Measurements from ENCODE around the gene EIF2B1.
"Not testable (repeated sequence)": the region's sequence is repeated elsewhere in the genome, so short reads cannot be mapped to it uniquely, and the experiment has no call there.

EIF2B1 gene

GRCh38 chr12:123578829-123579228 is 54.7 kb downstream of the EIF2B1 start:
- H2BK120ac ChIP-seq (ENCODE audit: insufficient read depth, low read length, poor library complexity); H3K14ac ChIP-seq (ENCODE audit: low read length); H4K8ac ChIP-seq (ENCODE audit: low read depth, low read length); H3K36me3 ChIP-seq (ENCODE audit: control insufficient read depth in 1 of 2, insufficient read depth in 2 of 2, low read length in 2 of 2); H3K4me2 ChIP-seq (ENCODE audit: low read length); H3K27me3 ChIP-seq (ENCODE audit: insufficient read depth, low read length); H3K27ac ChIP-seq (ENCODE audit: low read depth, low read length); H2AFZ ChIP-seq (ENCODE audit: insufficient read depth, low read length, poor library complexity); H2BK12ac ChIP-seq (ENCODE audit: low read length); H3K9ac ChIP-seq (ENCODE audit: low read length); H4K12ac ChIP-seq (ENCODE audit: low read depth, low read length); H3K4ac ChIP-seq (ENCODE audit: low read depth, low read length); H3K18ac ChIP-seq (ENCODE audit: low read length); H3K79me1 ChIP-seq (ENCODE audit: low read length); H2AK5ac ChIP-seq (ENCODE audit: low read length); H3K79me2 ChIP-seq (ENCODE audit: control insufficient read depth, insufficient read depth, low read length, poor library complexity); H3K4me3 ChIP-seq (ENCODE audit: low read depth, low read length); H3K4me1 ChIP-seq (ENCODE audit: control insufficient read depth in 1 of 2, insufficient read depth in 2 of 2, low read length in 2 of 2); H3K23ac ChIP-seq (ENCODE audit: low read length); DNase-seq; H4K91ac ChIP-seq (ENCODE audit: low read depth, low read length); H3K9me3 ChIP-seq (ENCODE audit: insufficient read depth, low read depth, low read length); H2BK5ac ChIP-seq (ENCODE audit: low read depth, low read length, poor library complexity): not testable (repeated sequence)
- WGBS (ENCODE audit: extremely low coverage, insufficient coverage, insufficient read length) = no CpG with 5 or more reads among the region's 4 CpGs

DNA sequence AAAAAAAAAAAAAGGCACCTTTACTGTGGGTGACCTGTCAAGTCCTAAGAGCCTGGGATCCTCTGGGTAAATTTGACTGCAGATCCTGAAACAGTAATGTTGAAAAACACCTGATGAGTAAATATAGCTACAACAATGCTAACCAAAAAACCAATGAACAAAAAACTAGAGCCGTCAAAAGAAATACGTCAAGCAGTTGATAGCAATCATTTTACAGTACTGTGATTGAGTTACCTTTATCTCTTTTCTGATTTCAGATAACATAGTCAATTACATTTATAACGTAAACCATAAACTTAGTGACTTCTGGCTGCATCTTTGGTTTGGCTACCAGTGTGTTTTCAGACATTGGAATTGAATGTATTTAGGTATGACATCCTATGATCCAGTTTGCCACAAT is 55.2 kb downstream of the EIF2B1 start:
- DNase-seq = no peak
- H4K12ac ChIP-seq (ENCODE audit: low read depth, low read length) = no peak overlapping the region
- H4K8ac ChIP-seq (ENCODE audit: low read depth, low read length) = no peak overlapping the region
- H3K23ac ChIP-seq (ENCODE audit: low read length) = no peak overlapping the region
- peaks cover 2% of the 10 kb centered on the region for H3K79me1 ChIP-seq (ENCODE audit: low read length)
- H3K36me3 ChIP-seq (ENCODE audit: control insufficient read depth in 1 of 2, insufficient read depth in 2 of 2, low read length in 2 of 2) = peaks cover 0 to 4% of the 10 kb centered on the region in 2 experiments
- H3K4me2 ChIP-seq (ENCODE audit: low read length) = no peak overlapping the region
- no peaks in the 10 kb centered on the region for H3K27me3 ChIP-seq (ENCODE audit: insufficient read depth, low read length)
- no peak overlapping the region for H3K4me3 ChIP-seq (ENCODE audit: low read depth, low read length)
- H2AK5ac ChIP-seq (ENCODE audit: low read length) = no peak overlapping the region
- H3K18ac ChIP-seq (ENCODE audit: low read length) = no peak overlapping the region
- no CpG with 5 or more reads among the region's 3 CpGs for whole genome bisulfite sequencing (ENCODE audit: extremely low coverage, insufficient coverage, insufficient read length)
- H4K91ac ChIP-seq (ENCODE audit: low read depth, low read length) = no peak overlapping the region
- no peak overlapping the region for H3K4ac ChIP-seq (ENCODE audit: low read depth, low read length)
- peaks cover 0 to 7% of the 10 kb centered on the region in 2 experiments for H3K4me1 ChIP-seq (ENCODE audit: control insufficient read depth in 1 of 2, insufficient read depth in 2 of 2, low read length in 2 of 2)
- no peak overlapping the region for H3K9ac ChIP-seq (ENCODE audit: low read length)
- H2BK12ac ChIP-seq (ENCODE audit: low read length) = no peak overlapping the region
- no peak overlapping the region for H2BK5ac ChIP-seq (ENCODE audit: low read depth, low read length, poor library complexity)
- no peak overlapping the region for H3K14ac ChIP-seq (ENCODE audit: low read length)
- no peak overlapping the region for H3K27ac ChIP-seq (ENCODE audit: low read depth, low read length)
- H2AFZ ChIP-seq (ENCODE audit: insufficient read depth, low read length, poor library complexity) = no peak overlapping the region
- H3K79me2 ChIP-seq (ENCODE audit: control insufficient read depth, insufficient read depth, low read length, poor library complexity) = peaks cover 2% of the 10 kb centered on the region
- H2BK120ac ChIP-seq (ENCODE audit: insufficient read depth, low read length, poor library complexity) = no peak overlapping the region
- peaks cover 3% of the 10 kb centered on the region for H3K9me3 ChIP-seq (ENCODE audit: insufficient read depth, low read depth, low read length)

DNA sequence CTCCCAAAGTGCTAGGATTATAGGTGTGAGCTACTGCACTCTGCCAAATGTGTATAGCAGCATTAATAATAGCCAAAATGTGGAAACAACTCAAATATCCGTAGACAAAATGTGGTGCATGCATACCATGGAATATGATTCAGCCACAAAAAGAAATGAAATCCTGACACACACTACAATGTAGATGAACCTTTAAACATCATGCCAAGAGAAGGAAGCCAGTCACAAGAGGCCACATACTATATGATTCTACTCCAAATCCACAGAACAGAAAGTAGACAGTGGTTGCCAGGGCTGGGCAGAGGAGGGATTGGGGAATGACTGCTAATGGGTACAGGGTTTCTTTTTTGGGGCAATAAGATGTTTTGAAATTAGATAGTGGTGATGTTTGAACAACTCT is 56.9 kb downstream of the EIF2B1 start:
- H3K79me1 ChIP-seq (ENCODE audit: low read length) = no peaks in the 10 kb centered on the region
- H4K12ac ChIP-seq (ENCODE audit: low read depth, low read length) = no peak overlapping the region
- H3K4me3 ChIP-seq (ENCODE audit: low read depth, low read length) = no peak overlapping the region
- peaks cover 3% of the 10 kb centered on the region for H3K9me3 ChIP-seq (ENCODE audit: insufficient read depth, low read depth, low read length)
- no peaks in the 10 kb centered on the region for H3K27me3 ChIP-seq (ENCODE audit: insufficient read depth, low read length)
- H3K4ac ChIP-seq (ENCODE audit: low read depth, low read length) = no peak overlapping the region
- H2AFZ ChIP-seq (ENCODE audit: insufficient read depth, low read length, poor library complexity) = no peak overlapping the region
- no peak overlapping the region for H3K14ac ChIP-seq (ENCODE audit: low read length)
- no peak overlapping the region for H2BK5ac ChIP-seq (ENCODE audit: low read depth, low read length, poor library complexity)
- no peak overlapping the region for H4K8ac ChIP-seq (ENCODE audit: low read depth, low read length)
- H2BK12ac ChIP-seq (ENCODE audit: low read length) = no peak overlapping the region
- H3K79me2 ChIP-seq (ENCODE audit: control insufficient read depth, insufficient read depth, low read length, poor library complexity) = no peaks in the 10 kb centered on the region
- H3K9ac ChIP-seq (ENCODE audit: low read length) = no peak overlapping the region
- no peak overlapping the region for H2BK120ac ChIP-seq (ENCODE audit: insufficient read depth, low read length, poor library complexity)
- no peaks in the 10 kb centered on the region for H3K4me1 ChIP-seq (ENCODE audit: control insufficient read depth in 1 of 2, insufficient read depth in 2 of 2, low read length in 2 of 2)
- H2AK5ac ChIP-seq (ENCODE audit: low read length) = no peak overlapping the region
- no peak overlapping the region for H3K23ac ChIP-seq (ENCODE audit: low read length)
- H3K36me3 ChIP-seq (ENCODE audit: control insufficient read depth in 1 of 2, insufficient read depth in 2 of 2, low read length in 2 of 2) = peaks cover 0 to 4% of the 10 kb centered on the region in 2 experiments
- H3K27ac ChIP-seq (ENCODE audit: low read depth, low read length) = no peak overlapping the region
- H3K18ac ChIP-seq (ENCODE audit: low read length) = no peak overlapping the region
- H4K91ac ChIP-seq (ENCODE audit: low read depth, low read length) = no peak overlapping the region
- DNase-seq = no peak
- no CpG with 5 or more reads among the region's 1 CpG for WGBS (ENCODE audit: extremely low coverage, insufficient coverage, insufficient read length)
- H3K4me2 ChIP-seq (ENCODE audit: low read length) = no peak overlapping the region

DNA sequence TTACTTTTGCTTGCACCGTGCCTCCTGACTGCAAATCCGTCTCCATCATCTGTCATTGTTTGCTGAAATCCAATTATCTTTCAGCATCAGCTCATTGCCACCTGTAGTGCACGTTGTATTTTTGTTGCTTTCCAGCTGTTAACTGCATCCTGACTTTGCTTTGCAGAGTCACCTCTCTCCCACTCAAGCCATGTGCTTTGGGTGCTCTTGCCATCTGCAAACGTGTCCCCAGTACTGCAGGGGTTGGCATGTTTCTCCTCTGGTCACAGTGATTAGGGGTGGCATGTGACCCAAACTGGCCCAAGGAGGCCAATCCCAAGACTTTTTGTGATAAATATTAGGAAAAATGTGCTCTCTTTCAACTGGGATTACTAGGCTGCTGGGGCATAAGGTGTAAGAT is 59.6 kb downstream of the EIF2B1 start:
- H3K4me3 ChIP-seq (ENCODE audit: low read depth, low read length) = no peak overlapping the region
- H3K4me1 ChIP-seq (ENCODE audit: control insufficient read depth in 1 of 2, insufficient read depth in 2 of 2, low read length in 2 of 2) = peaks cover 0 to 4% of the 10 kb centered on the region in 2 experiments
- no peak overlapping the region for H4K8ac ChIP-seq (ENCODE audit: low read depth, low read length)
- H2BK120ac ChIP-seq (ENCODE audit: insufficient read depth, low read length, poor library complexity) = no peak overlapping the region
- no peak overlapping the region for H3K27ac ChIP-seq (ENCODE audit: low read depth, low read length)
- no peak overlapping the region for H3K4me2 ChIP-seq (ENCODE audit: low read length)
- peaks cover 0 to 4% of the 10 kb centered on the region in 2 experiments for H3K36me3 ChIP-seq (ENCODE audit: control insufficient read depth in 1 of 2, insufficient read depth in 2 of 2, low read length in 2 of 2)
- H3K9ac ChIP-seq (ENCODE audit: low read length) = no peak overlapping the region
- H2AFZ ChIP-seq (ENCODE audit: insufficient read depth, low read length, poor library complexity) = no peak overlapping the region
- H4K12ac ChIP-seq (ENCODE audit: low read depth, low read length) = no peak overlapping the region
- H3K14ac ChIP-seq (ENCODE audit: low read length) = no peak overlapping the region
- DNase-seq = no peak
- no peaks in the 10 kb centered on the region for H3K79me1 ChIP-seq (ENCODE audit: low read length)
- no CpG with 5 or more reads among the region's 4 CpGs for WGBS (ENCODE audit: extremely low coverage, insufficient coverage, insufficient read length)
- H3K9me3 ChIP-seq (ENCODE audit: insufficient read depth, low read depth, low read length) = peaks cover 3% of the 10 kb centered on the region
- no peak overlapping the region for H3K4ac ChIP-seq (ENCODE audit: low read depth, low read length)
- H4K91ac ChIP-seq (ENCODE audit: low read depth, low read length) = no peak overlapping the region
- no peak overlapping the region for H2BK5ac ChIP-seq (ENCODE audit: low read depth, low read length, poor library complexity)
- H2BK12ac ChIP-seq (ENCODE audit: low read length) = no peak overlapping the region
- no peaks in the 10 kb centered on the region for H3K27me3 ChIP-seq (ENCODE audit: insufficient read depth, low read length)
- H3K18ac ChIP-seq (ENCODE audit: low read length) = no peak overlapping the region
- no peaks in the 10 kb centered on the region for H3K79me2 ChIP-seq (ENCODE audit: control insufficient read depth, insufficient read depth, low read length, poor library complexity)
- H3K23ac ChIP-seq (ENCODE audit: low read length) = no peak overlapping the region
- H2AK5ac ChIP-seq (ENCODE audit: low read length) = no peak overlapping the region
